Transverse colon (tissue), 4 donors: Measurements from ENCODE around the gene FAM180A. TPM values are rescaled to one million over a fixed set of nuclear protein-coding genes. Genes with fewer than 3 reads are reported as not detected.
"Not testable (repeated sequence)": the region's sequence is repeated elsewhere in the genome, so short reads cannot be mapped to it uniquely, and the experiment has no call there.

ENCODE experiments used
- DNase-seq: peaks from one replicate; pipeline ENCODE4 v3.0.0-alpha.2; 2019
- H3K27ac ChIP-seq, 4 donors: fragments of 200-600 bp; sonication (generic); 2 replicates each; pipeline ENCODE4 v1.5.1; 2016 to 2018; ENCODE audit warnings: inconsistent platforms in 4 of 4
- H3K27me3 ChIP-seq: fragments of 200-600 bp; sonication (generic); 2 replicates; pipeline ENCODE4 v1.5.1; 2017; ENCODE audit warnings: inconsistent platforms
- H3K36me3 ChIP-seq, 4 donors: fragments of 200-600 bp; sonication (generic); 2 replicates each; pipeline ENCODE4 v1.5.1; 2017 to 2019; ENCODE audit warnings: inconsistent platforms in 4 of 4
- H3K4me1 ChIP-seq, 4 donors: fragments of 200-600 bp; sonication (generic); 2 replicates each; pipeline ENCODE4 v1.5.1; 2017 to 2020; ENCODE audit warnings: inconsistent platforms in 4 of 4
- H3K4me3 ChIP-seq, 4 donors: fragments of 200-600 bp; sonication (generic); 1 replicate in 1 of 4; 2 replicates in 3 of 4; pipeline versions ENCODE4 v1.5.1 to v1.6.1; 2017 to 2019; ENCODE audit warnings: inconsistent platforms in 4 of 4
- H3K9me3 ChIP-seq, 2 donors: fragments of 200-600 bp; sonication (generic); 2 replicates each; pipeline ENCODE4 v1.5.1; 2017 to 2019; ENCODE audit warnings: inconsistent platforms in 2 of 2
- CTCF ChIP-seq, 5 experiments: fragments of 200-600 bp in 3 of 5; fragments of 450-650 bp in 2 of 5; sonication (generic) in 3 of 5; IDR thresholded peaks; 1 replicate in 2 of 5; 2 replicates in 3 of 5; pipeline ENCODE4 v1.5.1; 2016 to 2017; ENCODE audit warnings: antibody characterized with exemption in 5 of 5, inconsistent platforms in 3 of 5, mild to moderate bottlenecking in 2 of 5, moderate library complexity in 1 of 5
- EP300 ChIP-seq: sonication (generic); formaldehyde crosslinking; IDR thresholded peaks from one replicate; pipeline ENCODE4 v1.6.1; 2017; ENCODE audit warnings: antibody characterized with exemption, low read depth
- POLR2A ChIP-seq: fragments of 450-650 bp; IDR thresholded peaks from one replicate; pipeline ENCODE4 v1.6.1; 2016; ENCODE audit warnings: antibody characterized with exemption, mild to moderate bottlenecking, moderate library complexity
- POLR2AphosphoS5 ChIP-seq, 3 donors: sonication (generic); formaldehyde crosslinking; IDR thresholded peaks; one replicate each; pipeline ENCODE4 v1.6.1; 2016; ENCODE audit warnings: antibody characterized with exemption in 3 of 3
- WGBS, 2 donors: methylation state at CpG; one replicate each; pipeline ENCODE4 v1.1.5; 2018; ENCODE audit warnings: low coverage in 1 of 2; 5-methylcytosine and 5-hydroxymethylcytosine counted together
- in situ Hi-C, 4 donors: fragments of 200-750 bp; cut with MboI; loops; one replicate each; pipeline versions ENCODE4 v1.15.0 to v1.15.1; 2017; ENCODE audit warnings: low sequenced_read_pairs in 3 of 4, low pct_ligation_motif_present in 1 of 4, low pct_unique_long_range_greater_than_20kb in 1 of 4
- intact Hi-C: fragments of 100-400 bp; cut with DNase I; formaldehyde crosslinking; loops from one replicate; pipeline ENCODE4 v1.15.1; 2023; ENCODE audit warnings: low total_unique reads
- total RNA-seq, 4 donors: library from RNA; depleted of rRNA; stranded (reverse); fragments of >200 nt; gene quantifications; one replicate each; pipeline ENCODE4 v1.1.0, GENCODE V29; 2016

Gene FAM180A
- total RNA-seq, 4 donors from 2014 or later, result 1.2 to 3.8 TPM; not detected in 2

GRCh38 chr7:135782801-135783200 lies 34.2 kb upstream of the FAM180A start:
- Histone ChIP-seq H3K36me3 (no peaks in the 10 kb centered on the region), H3K27ac (no peak overlapping the region), H3K4me3 (no peak overlapping the region), H3K9me3 (peaks cover 0 to 5% of the 10 kb centered on the region in 2 donors), H3K27me3 (no peaks in the 10 kb centered on the region), H3K4me1 (no peaks in the 10 kb centered on the region)
- DNase-seq, result no peak
- no peak for TF ChIP-seq POLR2A
- TF ChIP-seq POLR2AphosphoS5 (IDR thresholded peaks at IDR 0.05), result no peak
- TF ChIP-seq CTCF (IDR thresholded peaks at IDR 0.05), result no peak
- TF ChIP-seq EP300, result no peak
- 68 to 76% methylated on average over 5 to 6 of the region's 6 CpGs for WGBS, 2 donors
- intact Hi-C loops (no loop called here), in situ Hi-C loops (no loop called here)

- TF ChIP-seq POLR2AphosphoS5 (IDR thresholded peaks at IDR 0.05) (no peak), CTCF (IDR thresholded peaks at IDR 0.05) (no peak), POLR2A (no peak)
- in situ Hi-C loops, result no loop called here
Observed at GRCh38 chr7:135782377-135782776, 33.8 kb upstream of the FAM180A start.

GRCh38 chr7:135777626-135778398 lies 29.2 kb upstream of the FAM180A start:
- in situ Hi-C loops (no loop called here), intact Hi-C loops (no loop called here)
- Histone ChIP-seq H3K27me3 (no peaks in the 10 kb centered on the region), H3K27ac (no peak overlapping the region), H3K4me3 (no peak overlapping the region), H3K36me3 (no peaks in the 10 kb centered on the region), H3K4me1 (peaks cover 0 to 12% (median 11%) of the 10 kb centered on the region in 4 donors), H3K9me3 (peaks cover 0 to 7% of the 10 kb centered on the region in 2 donors)
- WGBS, 2 donors, result 77 to 89% methylated on average over 3 of the region's 3 CpGs
- no peak for TF ChIP-seq POLR2AphosphoS5 (IDR thresholded peaks at IDR 0.05)
- DNase-seq, result no peak

More at GRCh38 chr7:135782377-135782776, 33.8 kb upstream of the FAM180A start:
- H3K27ac ChIP-seq, result no peak overlapping the region
- H3K9me3 ChIP-seq, result peaks cover 0 to 7% of the 10 kb centered on the region in 2 donors
- H3K4me1 ChIP-seq, result no peaks in the 10 kb centered on the region
- no peak for DNase-seq
- intact Hi-C loops, result no loop called here
- H3K27me3 ChIP-seq, result no peaks in the 10 kb centered on the region
- no peak overlapping the region for H3K4me3 ChIP-seq
- WGBS, 2 donors, result 86% methylated on average over 9 of the region's 9 CpGs; no CpG with 5 or more reads in 1 of the 2 donors
- H3K36me3 ChIP-seq, result no peaks in the 10 kb centered on the region

GRCh38 chr7:135775915-135776314 lies 27.3 kb upstream of the FAM180A start:
- DNase-seq, in situ Hi-C loops, H3K27me3 ChIP-seq, H3K9me3 ChIP-seq, intact Hi-C loops, H3K27ac ChIP-seq, H3K36me3 ChIP-seq, H3K4me3 ChIP-seq: not testable (repeated sequence)
- WGBS, 2 donors, result 80% methylated on average over 8 of the region's 8 CpGs; no CpG with 5 or more reads in 1 of the 2 donors
- peaks cover 0 to 12% (median 11%) of the 10 kb centered on the region in 4 donors for H3K4me1 ChIP-seq

- WGBS, 2 donors, result 92 to 100% methylated on average over 2 of the region's 2 CpGs
- DNase-seq, result no peak
- in situ Hi-C loops, result no loop called here
- intact Hi-C loops, result no loop called here
- no peaks in the 10 kb centered on the region for H3K36me3 ChIP-seq
- TF ChIP-seq EP300 (no peak), POLR2A (no peak)
- H3K4me3 ChIP-seq, result no peak overlapping the region
- H3K27me3 ChIP-seq, result no peaks in the 10 kb centered on the region
- peaks cover 0 to 12% (median 11%) of the 10 kb centered on the region in 4 donors for H3K4me1 ChIP-seq
- peak overlapping the region in 1 of 4 donors; percentile 32 for H3K27ac ChIP-seq
- H3K9me3 ChIP-seq, result peaks cover 0 to 7% of the 10 kb centered on the region in 2 donors
Observed at GRCh38 chr7:135775230-135775629, 26.6 kb upstream of the FAM180A start.
